ELR (cell line): Measurements from ENCODE around the gene MTF2.
"Not testable (repeated sequence)": the region's sequence is repeated elsewhere in the genome, so short reads cannot be mapped to it uniquely, and the experiment has no call there.

ENCODE experiments used
- DNase-seq: peaks from one replicate; pipeline ENCODE4 v3.0.0-alpha.2; 2015; ENCODE audit warnings: low read depth

Gene MTF2

DNA sequence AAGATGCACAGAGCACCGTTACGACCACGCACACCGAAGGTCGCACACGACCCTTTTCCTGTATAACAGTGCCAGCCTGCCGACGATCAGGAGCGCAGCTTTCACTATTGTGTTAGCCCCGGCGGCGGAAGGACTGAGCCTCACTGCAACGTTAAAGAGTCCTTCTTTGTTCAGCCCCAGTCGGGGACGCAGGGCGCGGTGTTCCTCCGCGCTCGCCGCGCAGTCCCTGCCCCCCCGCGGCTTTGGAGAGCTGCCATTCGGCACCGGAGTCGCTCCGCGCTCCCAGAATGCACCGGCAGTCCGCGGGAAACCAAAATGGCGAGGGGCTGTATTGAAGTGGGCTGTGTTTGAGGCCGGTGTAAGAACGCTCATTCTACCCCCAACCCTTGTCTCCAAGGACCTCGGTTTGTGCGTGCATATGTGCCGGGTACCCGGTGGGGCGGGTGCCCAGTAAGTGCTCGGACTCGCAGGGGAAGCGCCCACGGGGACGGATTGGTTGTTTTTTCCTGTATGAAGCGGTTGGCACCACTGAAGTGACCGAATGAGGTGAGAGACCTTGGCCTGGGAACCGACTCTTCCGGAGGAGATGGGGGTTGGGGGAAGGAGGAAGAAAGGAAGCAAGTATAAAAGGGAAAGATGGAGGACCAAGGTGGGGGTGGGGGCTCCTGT, at the start of gene MTF2:
Gene MTF2, plus strand, starts transcription at position 298 of the 669 bp plus-strand sequence. Its CDS starts 244 bp downstream, at position 542.
- peak; percentile 98 for DNase-seq

- DNase-seq: no peak
These were observed 49.8 kb upstream of the MTF2 start for GRCh38 chr1:93029317-93029716.

DNA sequence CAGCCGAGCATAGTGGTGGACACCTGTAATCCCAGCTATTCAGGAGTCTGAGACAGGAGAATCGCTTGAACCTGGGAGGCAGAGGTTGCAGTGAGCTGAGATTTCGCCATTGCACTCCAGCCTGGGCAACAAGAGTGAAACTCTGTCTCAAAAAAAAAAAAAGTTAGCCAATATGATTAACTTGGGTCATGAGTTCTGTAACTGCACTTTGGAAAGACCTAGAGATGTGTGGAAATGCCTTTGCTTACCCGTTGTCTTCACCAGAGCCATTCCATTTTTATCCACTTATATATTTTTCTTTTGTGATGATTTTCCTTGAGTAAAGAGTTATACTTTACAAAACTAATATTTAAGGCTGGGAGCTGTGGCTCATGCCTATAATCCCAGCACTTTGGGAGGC, 48.9 kb upstream of the MTF2 start:
- not testable (repeated sequence) for DNase-seq

GRCh38 chr1:93031711-93032110, 47.4 kb upstream of the MTF2 start:
- DNase-seq: no peak

DNA sequence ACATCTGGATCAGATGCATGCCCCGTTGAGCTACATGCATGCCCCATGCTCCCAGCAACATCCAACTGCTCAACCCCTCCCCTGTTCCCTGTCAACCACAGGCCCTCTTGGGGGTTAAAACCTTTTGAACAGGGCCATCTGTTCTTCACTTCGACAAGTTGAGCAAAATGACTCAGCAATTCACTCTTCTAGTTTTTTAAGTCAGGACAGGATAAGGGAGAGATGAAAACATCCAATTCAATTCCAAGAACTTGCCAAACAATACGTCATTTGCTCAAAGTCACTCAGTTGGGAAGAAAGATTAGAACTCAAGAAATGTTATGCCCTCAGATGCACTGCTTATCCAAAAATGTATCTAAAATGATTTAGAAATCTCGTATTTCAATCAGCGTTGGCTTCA, 46.1 kb upstream of the MTF2 start:
- no peak for DNase-seq

DNA sequence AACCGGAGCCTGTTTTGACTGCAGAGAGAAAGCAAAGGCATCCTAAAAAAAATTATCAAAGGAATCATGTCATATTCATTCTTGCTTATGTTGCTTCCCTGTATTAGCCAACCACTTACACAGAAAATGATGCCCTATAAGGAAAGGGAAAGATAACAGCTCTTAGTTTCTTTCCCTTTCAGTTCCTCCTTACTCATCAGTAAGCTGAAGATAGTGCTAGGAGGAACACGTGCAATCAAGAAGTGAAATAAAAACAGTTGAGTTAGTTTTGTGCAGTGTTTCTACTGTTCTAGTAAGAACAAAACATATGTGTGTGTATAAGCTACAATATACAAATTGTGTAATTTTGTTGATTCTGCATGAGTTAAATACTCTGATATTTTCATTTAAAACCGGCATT, 45.3 kb upstream of the MTF2 start:
- no peak for DNase-seq

DNA sequence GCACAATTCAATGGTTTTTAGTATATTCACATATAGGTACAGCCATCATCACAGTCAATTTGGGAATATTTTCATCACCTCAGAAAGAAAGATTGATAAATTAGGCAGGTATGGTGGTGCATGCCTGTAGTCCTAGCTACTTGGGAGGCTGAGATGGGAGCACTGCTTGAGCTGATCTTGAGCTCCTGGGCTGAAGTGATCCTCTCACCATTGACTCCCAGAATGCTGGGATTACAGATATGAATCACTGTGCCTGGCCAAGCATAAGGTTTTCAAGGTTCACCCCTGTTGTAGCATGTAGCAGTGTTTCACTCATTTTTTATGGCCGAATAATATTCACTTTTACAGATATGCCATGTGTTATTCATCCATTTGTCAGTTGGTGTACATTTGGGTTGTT, 44.7 kb upstream of the MTF2 start:
- no peak for DNase-seq

DNA sequence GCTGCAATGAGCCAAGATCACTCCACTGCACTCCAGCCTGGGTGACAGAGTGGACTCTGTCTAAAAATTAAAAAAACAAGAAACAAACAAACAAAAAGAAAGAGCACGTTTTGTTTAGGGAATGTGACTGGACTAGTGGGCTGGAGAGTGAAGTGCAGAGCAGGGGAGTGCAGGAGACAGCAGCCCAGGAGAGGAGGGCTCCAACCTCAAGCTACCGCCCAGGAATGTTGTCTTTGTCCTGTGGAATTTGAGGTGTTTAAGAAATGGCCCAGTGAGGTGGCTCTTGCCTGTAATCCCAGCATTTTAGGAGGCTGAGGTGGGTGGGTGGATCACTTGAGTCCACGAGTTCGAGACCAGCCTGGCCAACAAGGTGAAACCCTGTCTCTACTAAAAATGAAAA, 42.4 kb upstream of the MTF2 start:
- no peak for DNase-seq

DNA sequence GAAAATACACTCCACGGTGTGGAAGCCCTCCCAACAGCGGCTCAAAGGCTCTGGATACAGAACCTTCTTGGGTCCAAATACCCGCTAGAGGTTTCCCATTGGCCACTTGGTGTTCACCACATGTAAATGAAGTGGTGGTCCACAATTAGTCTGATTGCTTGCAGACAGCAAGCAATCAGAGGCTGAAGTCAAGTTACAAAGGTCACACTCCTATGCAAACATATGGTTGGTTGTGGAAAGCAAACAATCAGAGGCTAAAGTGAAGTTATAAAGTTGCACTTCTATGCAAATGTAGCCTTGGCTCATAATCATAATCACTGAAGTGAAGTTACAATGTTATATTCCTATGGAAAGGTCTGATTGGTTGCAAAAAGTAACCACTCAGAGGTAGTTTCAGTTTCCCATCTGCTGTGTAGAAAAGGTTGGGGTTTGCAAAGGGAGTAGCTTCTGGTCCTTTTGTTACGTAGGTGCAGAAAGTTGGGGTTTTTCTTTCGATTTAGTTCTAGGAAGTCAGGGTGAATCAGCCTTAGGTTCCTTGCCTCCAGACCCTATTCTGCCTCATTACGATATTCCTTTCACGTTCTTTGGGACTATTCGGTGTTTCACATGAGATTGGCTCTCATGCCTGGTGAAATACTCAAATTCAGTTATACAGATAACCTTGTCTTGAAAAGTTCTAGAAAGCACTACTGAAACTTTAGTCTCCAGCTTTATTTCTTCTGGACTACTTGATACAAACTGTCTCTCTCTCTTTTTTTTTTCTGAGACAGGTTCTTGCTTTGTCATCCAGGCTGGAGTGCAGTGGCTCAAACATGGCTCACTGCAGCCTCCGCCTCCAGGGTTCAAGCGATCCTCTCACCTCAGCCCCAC, 36.7 kb upstream of the MTF2 start:
- DNase-seq: peak; percentile 12

DNA sequence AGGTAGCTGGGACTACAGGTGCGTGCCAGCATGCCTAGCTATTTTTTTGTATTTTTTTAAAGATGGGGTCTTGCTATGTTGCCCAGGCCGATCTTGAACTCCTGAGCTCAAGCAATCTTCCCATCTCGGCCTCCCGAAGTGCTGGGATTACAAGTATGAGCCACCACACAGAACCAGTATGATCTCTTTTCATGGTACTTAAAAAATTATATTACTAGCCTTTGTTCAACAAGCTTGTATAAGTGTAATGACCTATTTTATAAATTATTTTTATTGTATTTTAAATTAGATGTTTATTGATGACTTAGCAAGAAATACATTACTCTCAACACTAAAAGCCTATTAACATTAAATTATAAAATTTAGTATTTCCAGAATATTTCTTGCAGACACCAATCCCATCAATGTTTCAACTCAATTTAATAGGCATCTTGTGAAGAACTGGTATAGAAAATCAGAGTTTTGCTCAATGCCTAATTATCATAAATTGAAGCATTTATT, 36.0 kb upstream of the MTF2 start:
- DNase-seq: no peak

- DNase-seq: no peak
These were observed 31.5 kb upstream of the MTF2 start for GRCh38 chr1:93047618-93048017.

DNA sequence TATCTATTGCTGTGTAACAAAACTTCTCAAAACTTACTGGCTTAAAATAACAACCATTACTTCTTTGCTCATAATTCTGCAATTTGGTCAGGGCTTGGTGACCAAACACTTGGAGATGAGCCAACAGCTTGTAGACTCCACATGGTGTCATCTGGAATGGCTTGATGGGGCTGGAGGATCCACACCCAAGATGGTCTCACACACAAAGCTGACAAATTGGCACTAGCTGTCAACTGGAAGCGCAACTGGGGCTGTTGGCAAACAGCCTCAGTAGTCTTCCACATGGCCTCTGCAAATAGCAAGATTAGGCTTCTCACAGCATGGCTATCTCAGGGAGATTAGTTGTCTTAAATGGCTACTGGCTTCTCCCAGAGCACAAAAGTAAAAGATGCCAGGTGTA, 27.1 kb upstream of the MTF2 start:
- DNase-seq: no peak

DNA sequence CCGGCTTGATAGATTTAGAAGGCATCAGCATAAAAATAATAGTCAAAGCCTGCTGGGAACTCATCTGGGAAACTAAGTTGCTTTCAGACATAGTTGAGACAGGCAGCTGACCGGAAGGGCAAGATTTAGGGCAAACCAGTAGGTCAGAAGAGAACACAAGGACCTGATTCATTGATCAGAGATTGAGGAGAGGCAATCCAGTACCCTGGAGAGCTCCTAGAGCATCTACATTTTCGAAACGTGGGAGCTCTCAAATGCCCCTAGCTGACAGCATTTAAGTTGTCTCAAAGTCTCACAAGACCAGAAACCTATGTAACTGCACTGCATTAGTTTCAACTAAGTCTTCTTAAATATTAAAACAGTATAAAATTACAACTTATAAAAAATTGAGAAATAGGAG, 22.9 kb upstream of the MTF2 start:
- peak; percentile 50 for DNase-seq

- no peak for DNase-seq
These were observed 22.4 kb upstream of the MTF2 start for GRCh38 chr1:93056649-93057048.

GRCh38 chr1:93061895-93062792, 16.9 kb upstream of the MTF2 start:
- peak; percentile 63 for DNase-seq

DNA sequence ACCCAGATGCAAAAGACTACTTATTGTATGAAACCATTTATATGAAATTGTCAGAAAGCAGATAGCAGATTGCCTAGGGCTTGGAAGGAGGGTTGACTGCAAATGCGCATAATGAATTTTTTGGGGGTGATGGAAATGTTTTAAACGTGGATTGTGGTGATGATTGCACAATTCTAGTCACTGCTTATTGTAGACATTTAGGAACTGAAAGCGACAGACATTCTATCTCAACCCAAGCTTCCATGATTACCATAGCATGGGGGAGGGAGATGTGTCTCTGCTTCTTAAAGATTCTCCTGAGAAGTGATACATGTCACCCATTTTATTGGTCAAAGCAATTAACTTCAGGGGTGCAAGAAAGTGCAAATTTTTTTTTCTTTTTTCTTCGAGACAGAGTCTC, 2.8 kb upstream of the MTF2 start:
- DNase-seq: no peak

GRCh38 chr1:93078203-93078602, 880 bp upstream of the MTF2 start:
- DNase-seq: no peak

GRCh38 chr1:93078638-93078985, 471 bp upstream of the MTF2 start:
- DNase-seq: no peak

GRCh38 chr1:93079685-93080141, 630 bp downstream of the MTF2 start:
- peak; percentile 65 for DNase-seq

DNA sequence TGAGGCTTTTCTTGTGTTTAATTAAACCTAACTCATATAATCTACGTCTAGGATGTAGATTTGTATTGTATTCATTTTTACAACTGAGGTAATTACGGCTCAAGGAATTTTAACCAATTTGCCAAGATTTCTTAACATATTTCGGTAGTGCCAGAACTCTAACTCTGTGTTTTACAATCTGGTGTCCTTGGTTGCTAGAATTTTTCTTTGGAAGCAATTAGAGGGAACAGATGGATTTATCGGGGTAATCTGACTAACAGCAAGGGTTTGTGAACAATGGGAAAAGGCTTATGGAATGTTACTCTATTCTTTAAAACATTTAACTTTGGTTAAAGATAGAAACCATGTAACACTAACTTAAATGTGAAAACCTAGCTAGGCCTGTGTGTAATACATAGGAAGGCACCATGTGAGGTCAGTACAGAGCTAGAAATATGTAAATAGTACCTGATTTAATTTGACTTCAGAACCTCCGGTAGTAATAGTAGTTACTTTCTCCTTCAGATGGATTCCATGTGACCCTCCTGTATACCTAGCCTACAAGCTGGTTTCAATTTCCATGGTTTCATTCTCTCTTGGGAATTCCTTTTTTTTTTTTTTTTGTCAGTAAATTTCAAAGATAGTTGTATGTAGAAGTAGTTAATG, 1.2 kb downstream of the MTF2 start:
- DNase-seq: peak; percentile 83

GRCh38 chr1:93081716-93082115, 2.6 kb downstream of the MTF2 start:
- peak; percentile 90 for DNase-seq

- no peak for DNase-seq
These were observed 3.2 kb downstream of the MTF2 start for GRCh38 chr1:93082313-93082712.
